WTC11 (cell line): ENCODE data around the gene IRF2BPL. TPM values are rescaled to one million over a fixed set of nuclear protein-coding genes. Genes with fewer than 3 reads are reported as not detected.

Experiments
- ATAC-seq: fragments of 200-7000 bp; cut with Tn5 transposase; 2 replicates; pipeline ENCODE4 v1.10.0; 2021; ENCODE audit warnings: mild to moderate bottlenecking, moderate library complexity
- CTCF ChIA-PET: fragments of 300-600 bp; sonication (Branson Sonifier 250); formaldehyde crosslinking; loops from one replicate; lab custom pipeline; 2021; ENCODE audit warnings: antibody characterized with exemption; lab: Charles Lee
- POLR2A ChIA-PET: fragments of 350-600 bp; sonication (Branson Sonifier 250); formaldehyde crosslinking; loops from one replicate; lab custom pipeline; 2021; ENCODE audit warnings: antibody characterized with exemption; lab: Charles Lee
- DNase-seq: peaks from one replicate; pipeline ENCODE4 v3.0.0; 2021; ENCODE audit warnings: low spot score
- H3K27ac Mint-ChIP-seq: 2 replicates; pipeline ENCODE4 v1.8.0; 2021; ENCODE audit warnings: mixed read lengths
- H3K27me3 Mint-ChIP-seq: 2 replicates; pipeline ENCODE4 v1.8.0; 2021; ENCODE audit warnings: low read depth, mild to moderate bottlenecking, moderate library complexity, mixed read lengths
- H3K36me3 Mint-ChIP-seq: 2 replicates; pipeline ENCODE4 v1.8.0; 2021; ENCODE audit warnings: mixed read lengths
- H3K4me1 Mint-ChIP-seq: 2 replicates; pipeline ENCODE4 v1.8.0; 2022; ENCODE audit warnings: mixed read lengths
- H3K4me3 Mint-ChIP-seq: 2 replicates; pipeline ENCODE4 v1.8.0; 2021; ENCODE audit warnings: mild to moderate bottlenecking, moderate library complexity, mixed read lengths
- H3K9me3 Mint-ChIP-seq: 2 replicates; pipeline ENCODE4 v1.8.0; 2021; ENCODE audit warnings: mixed read lengths
- ATF3 ChIP-seq: sonication (generic); formaldehyde crosslinking; conservative IDR thresholded peaks from 2 replicates; pipeline ENCODE4 v1.8.1; 2022; ENCODE audit warnings: mild to moderate bottlenecking, missing genetic modification reagents
- CBFB ChIP-seq: sonication (generic); formaldehyde crosslinking; IDR thresholded peaks from 2 replicates; pipeline ENCODE4 v1.8.1; 2022; ENCODE audit warnings: mild to moderate bottlenecking, low read depth, missing genetic modification reagents
- CREM ChIP-seq: sonication (generic); formaldehyde crosslinking; IDR thresholded peaks from 2 replicates; pipeline ENCODE4 v1.8.1; 2022; ENCODE audit warnings: mild to moderate bottlenecking, missing genetic modification reagents, moderate library complexity
- ESRRA ChIP-seq: sonication (generic); formaldehyde crosslinking; IDR thresholded peaks from 2 replicates; pipeline ENCODE4 v1.8.1; 2022; ENCODE audit warnings: mild to moderate bottlenecking, missing genetic modification reagents, borderline replicate concordance
- ETV6 ChIP-seq: sonication (generic); formaldehyde crosslinking; IDR thresholded peaks from 2 replicates; pipeline ENCODE4 v1.8.1; 2022; ENCODE audit warnings: mild to moderate bottlenecking, missing genetic modification reagents
- GRHL2 ChIP-seq: fragments of 250-450 bp; sonication (Bioruptor Pico); IDR thresholded peaks from 2 replicates; pipeline ENCODE4 v1.8.0; 2022; ENCODE audit warnings: mild to moderate bottlenecking, moderate library complexity; ENCODE audit not compliant: insufficient replicate concordance, severe bottlenecking
- IRF2 ChIP-seq: sonication (generic); formaldehyde crosslinking; IDR thresholded peaks from 2 replicates; pipeline ENCODE4 v1.8.0; 2022; ENCODE audit warnings: low read depth, missing genetic modification reagents, borderline replicate concordance
- MXD4 ChIP-seq: fragments of 250-450 bp; sonication (Bioruptor Pico); IDR thresholded peaks from 2 replicates; pipeline ENCODE4 v1.8.0; 2021; ENCODE audit warnings: mild to moderate bottlenecking, moderate library complexity, borderline replicate concordance
- NFATC4 ChIP-seq: fragments of 250-450 bp; sonication (Bioruptor Pico); IDR thresholded peaks from 2 replicates; pipeline ENCODE4 v1.9.0; 2021; ENCODE audit warnings: mild to moderate bottlenecking
- PRRX2 ChIP-seq: fragments of 250-450 bp; sonication (Bioruptor Pico); IDR thresholded peaks from 2 replicates; pipeline ENCODE4 v1.8.0; 2021; ENCODE audit warnings: mild to moderate bottlenecking
- RORB ChIP-seq: fragments of 250-450 bp; sonication (Bioruptor Pico); IDR thresholded peaks from 2 replicates; pipeline ENCODE4 v1.9.0; 2021; ENCODE audit warnings: mild to moderate bottlenecking
- SP1 ChIP-seq: sonication (generic); formaldehyde crosslinking; conservative IDR thresholded peaks from 2 replicates; pipeline ENCODE4 v1.8.1; 2022; ENCODE audit warnings: missing genetic modification reagents
- TCF7 ChIP-seq: sonication (generic); formaldehyde crosslinking; IDR thresholded peaks from 2 replicates; pipeline ENCODE4 v1.8.0; 2022; ENCODE audit warnings: mild to moderate bottlenecking, low read depth, missing genetic modification reagents, moderate library complexity
- TEAD4 ChIP-seq: sonication (generic); formaldehyde crosslinking; IDR thresholded peaks from 2 replicates; pipeline ENCODE4 v1.8.0; 2022; ENCODE audit warnings: mild to moderate bottlenecking, missing genetic modification reagents
- TP53 ChIP-seq: sonication (generic); formaldehyde crosslinking; IDR thresholded peaks from 2 replicates; pipeline ENCODE4 v1.8.1; 2023; ENCODE audit warnings: mild to moderate bottlenecking, missing genetic modification reagents
- USF1 ChIP-seq: sonication (generic); formaldehyde crosslinking; IDR thresholded peaks from 2 replicates; pipeline ENCODE4 v1.8.0; 2022; ENCODE audit warnings: mild to moderate bottlenecking, missing genetic modification reagents
- ZNF138 ChIP-seq: sonication (generic); formaldehyde crosslinking; conservative IDR thresholded peaks from 2 replicates; pipeline ENCODE4 v1.8.1; 2022; ENCODE audit warnings: mild to moderate bottlenecking, moderate library complexity, missing genetic modification reagents
- ZNF219 ChIP-seq: sonication (generic); formaldehyde crosslinking; IDR thresholded peaks from 2 replicates; pipeline ENCODE4 v1.8.0; 2023; ENCODE audit warnings: missing genetic modification reagents, mild to moderate bottlenecking, borderline replicate concordance
- ZNF671 ChIP-seq: fragments of 250-450 bp; sonication (Bioruptor Pico); IDR thresholded peaks from 2 replicates; pipeline ENCODE4 v1.8.0; 2021; ENCODE audit warnings: mild to moderate bottlenecking
- total RNA-seq: library from RNA; stranded (reverse); gene quantifications from 3 replicates; pipeline ENCODE4 v1.2.3, GENCODE V29; 2021
- TF ChIP-seq, protein P1 (sequence below): sonication (generic); formaldehyde crosslinking; IDR thresholded peaks from 2 replicates; pipeline ENCODE4 v1.8.0; 2022; ENCODE audit warnings: mild to moderate bottlenecking, missing genetic modification reagents
- TF ChIP-seq, protein P2 (sequence below): sonication (generic); formaldehyde crosslinking; IDR thresholded peaks from 2 replicates; pipeline ENCODE4 v1.8.1; 2023; ENCODE audit warnings: mild to moderate bottlenecking, missing genetic modification reagents, moderate library complexity

The IRF2BPL gene
- total RNA-seq, 1 experiment from 2014 or later: 126 TPM

GRCh38 chr14:77008541-77008940 lies 20.0 kb downstream of the IRF2BPL start:
- H3K4me1 Mint-ChIP-seq: peaks cover 71% of the 10 kb centered on the region
- POLR2A ChIA-PET: interaction anchor here (0.6 kb wide), 1 partner anchor 12 kb away, joined by 15 read pairs; no protein-coding TSS in a partner anchor

DNA sequence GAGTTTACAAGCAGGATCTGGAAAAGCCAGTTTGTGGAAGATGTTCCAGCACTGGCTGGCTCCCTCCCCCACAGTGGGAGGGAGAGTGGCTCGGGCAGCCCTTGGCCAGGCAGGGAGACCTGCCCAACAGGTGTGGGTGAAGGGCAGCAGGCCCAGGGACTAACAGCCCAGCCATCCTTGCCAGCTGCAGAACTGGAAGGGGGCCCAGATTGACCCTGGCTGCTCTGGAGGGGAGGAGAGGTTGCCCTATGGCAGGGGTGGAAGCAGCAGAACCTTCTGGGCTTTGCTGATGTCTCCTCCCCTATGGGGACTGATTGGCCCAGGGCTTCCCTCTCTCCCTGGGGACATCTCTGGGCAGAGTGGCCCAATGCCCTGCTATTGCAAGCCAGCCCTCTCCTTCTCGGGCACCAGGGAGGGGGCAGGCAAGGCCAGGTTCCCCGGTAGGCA lies 20.5 kb downstream of the IRF2BPL start:
- H3K27me3 Mint-ChIP-seq: no peaks in the 10 kb centered on the region
- ChIA-PET CTCF (interaction anchor here (0.7 to 1.4 kb wide), 5 partner anchors 18 to 95 kb away, joined by 3 to 4 read pairs (median 3); no protein-coding TSS in a partner anchor), POLR2A (no interaction called here)
- ATAC-seq: no peak
- no peaks in the 10 kb centered on the region for H3K36me3 Mint-ChIP-seq
- TF ChIP-seq ZNF671 (CRISPR knock-in tag) (no peak), ESRRA (CRISPR knock-in tag) (no peak), NFATC4 (CRISPR knock-in tag) (no peak), TCF7 (CRISPR knock-in tag) (no peak), ZNF219 (CRISPR knock-in tag) (no peak), IRF2 (CRISPR knock-in tag) (no peak), ATF3 (CRISPR knock-in tag) (no peak), GRHL2 (CRISPR knock-in tag) (no peak), PRRX2 (CRISPR knock-in tag) (no peak), SP1 (CRISPR knock-in tag) (no peak), RORB (no peak)
- no peak for DNase-seq
- no peak overlapping the region for H3K27ac Mint-ChIP-seq
- H3K4me3 Mint-ChIP-seq: no peak overlapping the region
- H3K9me3 Mint-ChIP-seq: no peaks in the 10 kb centered on the region
- H3K4me1 Mint-ChIP-seq: peaks cover 72% of the 10 kb centered on the region

More at GRCh38 chr14:77008541-77008940, 20.0 kb downstream of the IRF2BPL start:
- CTCF ChIA-PET: interaction anchor here (0.6 to 2.1 kb wide), 9 partner anchors 15 to 1448 kb away, joined by 3 to 11 read pairs (median 3); no protein-coding TSS in a partner anchor
- Mint-ChIP-seq H3K36me3 (no peaks in the 10 kb centered on the region), H3K9me3 (no peaks in the 10 kb centered on the region)
- no peak for DNase-seq
- TF ChIP-seq CREM (no peak), ZNF138 (no peak), IRF2 (CRISPR knock-in tag) (no peak), TCF7 (CRISPR knock-in tag) (no peak)
- TF ChIP-seq, all 79 proteins: peak for 0
- Mint-ChIP-seq H3K27me3 (no peaks in the 10 kb centered on the region), H3K4me3 (no peak overlapping the region), H3K27ac (no peak overlapping the region)
- ATAC-seq: no peak

DNA sequence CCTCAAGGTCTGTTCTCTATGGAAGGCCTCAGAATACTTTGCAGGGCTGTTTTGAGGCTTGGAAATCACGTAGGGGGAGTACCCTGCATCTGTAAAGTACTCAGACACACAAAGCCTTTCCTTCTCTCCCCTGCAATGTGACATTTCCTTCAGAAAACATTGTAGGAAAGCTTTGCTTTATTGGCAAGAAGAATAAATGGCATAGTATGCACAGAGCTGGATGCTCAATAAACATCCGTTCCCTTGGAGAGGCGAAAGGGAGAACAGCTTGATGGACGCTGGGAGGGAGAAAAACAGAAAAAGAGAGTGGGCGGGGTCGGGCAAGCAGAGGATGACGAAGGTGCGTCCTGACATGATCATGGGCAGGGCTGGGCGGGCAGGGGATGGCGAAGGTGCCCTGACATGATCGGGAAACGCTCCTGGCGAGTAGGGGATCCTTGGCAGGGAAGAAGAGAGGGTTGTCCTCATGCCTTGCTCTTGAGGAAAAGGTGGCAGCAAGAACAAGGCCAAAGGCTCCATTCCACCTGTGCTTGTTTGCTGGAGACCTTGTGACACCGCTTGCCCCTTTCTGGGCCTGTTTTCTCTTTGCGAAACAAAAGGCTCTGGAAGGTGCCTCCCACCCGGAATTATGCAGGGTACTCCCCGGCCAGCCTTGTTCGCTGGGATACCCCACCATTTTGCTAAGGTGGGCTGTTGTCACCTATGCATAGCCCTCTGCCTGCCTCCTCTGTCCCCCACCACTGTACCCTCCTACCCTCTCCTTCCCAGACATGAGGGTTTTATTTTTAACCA lies 21.1 kb downstream of the IRF2BPL start:
- ChIA-PET CTCF (interaction anchor here (1.4 kb wide), 1 partner anchor 19 kb away, joined by 3 read pairs; no protein-coding TSS in a partner anchor), POLR2A (interaction anchor here (0.6 kb wide), 1 partner anchor 46 kb away, joined by 3 read pairs; no protein-coding TSS in a partner anchor)
- no peaks in the 10 kb centered on the region for H3K27me3 Mint-ChIP-seq
- H3K4me3 Mint-ChIP-seq: no peak overlapping the region
- no peak for DNase-seq
- TF ChIP-seq ZNF138 (no peak), USF1 (CRISPR knock-in tag) (no peak), ETV6 (no peak), TEAD4 (CRISPR knock-in tag) (no peak), TP53 (CRISPR knock-in tag) (no peak), MXD4 (CRISPR knock-in tag) (no peak), CBFB (no peak), TCF7 (CRISPR knock-in tag) (no peak)
- TF ChIP-seq, protein P1, sequence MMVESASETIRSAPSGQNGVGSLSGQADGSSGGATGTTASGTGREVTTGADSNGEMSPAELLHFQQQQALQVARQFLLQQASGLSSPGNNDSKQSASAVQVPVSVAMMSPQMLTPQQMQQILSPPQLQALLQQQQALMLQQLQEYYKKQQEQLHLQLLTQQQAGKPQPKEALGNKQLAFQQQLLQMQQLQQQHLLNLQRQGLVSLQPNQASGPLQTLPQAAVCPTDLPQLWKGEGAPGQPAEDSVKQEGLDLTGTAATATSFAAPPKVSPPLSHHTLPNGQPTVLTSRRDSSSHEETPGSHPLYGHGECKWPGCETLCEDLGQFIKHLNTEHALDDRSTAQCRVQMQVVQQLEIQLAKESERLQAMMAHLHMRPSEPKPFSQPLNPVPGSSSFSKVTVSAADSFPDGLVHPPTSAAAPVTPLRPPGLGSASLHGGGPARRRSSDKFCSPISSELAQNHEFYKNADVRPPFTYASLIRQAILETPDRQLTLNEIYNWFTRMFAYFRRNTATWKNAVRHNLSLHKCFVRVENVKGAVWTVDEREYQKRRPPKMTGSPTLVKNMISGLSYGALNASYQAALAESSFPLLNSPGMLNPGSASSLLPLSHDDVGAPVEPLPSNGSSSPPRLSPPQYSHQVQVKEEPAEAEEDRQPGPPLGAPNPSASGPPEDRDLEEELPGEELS (CRISPR knock-in tag): no peak
- TF ChIP-seq, protein P2, sequence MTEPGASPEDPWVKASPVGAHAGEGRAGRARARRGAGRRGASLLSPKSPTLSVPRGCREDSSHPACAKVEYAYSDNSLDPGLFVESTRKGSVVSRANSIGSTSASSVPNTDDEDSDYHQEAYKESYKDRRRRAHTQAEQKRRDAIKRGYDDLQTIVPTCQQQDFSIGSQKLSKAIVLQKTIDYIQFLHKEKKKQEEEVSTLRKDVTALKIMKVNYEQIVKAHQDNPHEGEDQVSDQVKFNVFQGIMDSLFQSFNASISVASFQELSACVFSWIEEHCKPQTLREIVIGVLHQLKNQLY: no peak
- ATAC-seq: no peak
- peak overlapping the region; percentile 46; the same call in 1 of the 2 replicates for H3K27ac Mint-ChIP-seq
- no peaks in the 10 kb centered on the region for H3K9me3 Mint-ChIP-seq
- peaks cover 69% of the 10 kb centered on the region for H3K4me1 Mint-ChIP-seq
- H3K36me3 Mint-ChIP-seq: no peaks in the 10 kb centered on the region
